H54 (cell line): ENCODE measurements around the gene KLHL18.
"Not testable (repeated sequence)": the region's sequence is repeated elsewhere in the genome, so short reads cannot be mapped to it uniquely, and the experiment has no call there.

Experiments used
- DNase-seq: peaks from one replicate; pipeline ENCODE4 v3.0.0; 2011; ENCODE audit warnings: low spot score, mixed read lengths; ENCODE audit not compliant: insufficient read length
- FAIRE-seq: peaks from 3 replicates; lab custom pipeline; 2011; peaks lifted over from hg19 to GRCh38; lab: Jason Lieb, UNC
- POLR2A ChIP-seq: IDR thresholded peaks from 2 replicates; pipeline ENCODE4 v1.6.1; 2011; ENCODE audit warnings: low read depth, mild to moderate bottlenecking, low read length

KLHL18 gene

DNA sequence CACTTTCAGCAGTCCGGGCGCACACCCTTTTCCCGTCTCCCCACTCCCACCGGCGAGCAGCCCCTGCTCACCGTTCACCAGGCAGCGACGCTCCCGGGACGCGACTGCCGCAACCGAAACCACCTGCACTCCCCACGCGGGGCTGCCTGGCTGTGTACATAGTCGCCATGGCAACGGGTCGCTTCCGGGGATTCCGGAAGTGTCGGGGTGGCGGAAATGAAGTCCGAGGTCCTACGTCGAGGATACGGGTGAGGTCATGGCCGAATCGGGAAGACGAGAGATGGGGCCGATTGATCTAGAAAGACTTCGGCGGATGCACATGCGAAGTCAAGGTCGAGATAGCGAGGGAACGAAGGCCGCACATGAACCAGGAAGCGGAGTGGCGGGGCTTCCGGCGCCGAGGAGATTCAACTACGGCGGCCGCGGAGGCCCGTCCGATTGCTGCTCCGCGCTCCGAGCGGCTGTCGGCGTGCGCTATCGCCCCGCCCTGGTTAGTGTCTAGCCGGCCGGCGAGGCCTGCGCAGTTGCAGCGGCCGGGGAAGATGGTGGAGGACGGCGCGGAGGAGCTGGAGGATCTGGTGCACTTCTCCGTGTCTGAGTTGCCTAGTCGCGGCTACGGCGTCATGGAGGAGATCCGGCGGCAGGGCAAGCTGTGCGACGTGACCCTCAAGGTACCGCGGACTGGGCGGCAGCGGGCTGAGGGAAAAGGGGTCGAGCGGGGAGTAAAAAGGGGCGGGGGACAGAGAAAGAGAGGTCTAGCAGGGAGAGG is at the start of gene KLHL18, which contains the start of gene KIF9:
Gene KLHL18 (plus strand): TSS at position 521 of the 769 bp plus-strand sequence. CDS start 22 bp downstream, at position 543.
Gene KIF9 (minus strand): TSS at position 376 of the 769 bp plus-strand sequence. CDS start 5,425 bp downstream, outside the sequence.
- DNase-seq: peak; percentile 95
- peak; percentile 89 for TF ChIP-seq POLR2A
- FAIRE-seq: no peak

GRCh38 chr3:47238017-47238416 is 44.7 kb upstream of the KLHL18 start:
- FAIRE-seq (no peak), DNase-seq (no peak)
- no peak for TF ChIP-seq POLR2A

GRCh38 chr3:47239929-47240328 is 42.8 kb upstream of the KLHL18 start:
- TF ChIP-seq POLR2A: no peak
- no peak for DNase-seq

DNA sequence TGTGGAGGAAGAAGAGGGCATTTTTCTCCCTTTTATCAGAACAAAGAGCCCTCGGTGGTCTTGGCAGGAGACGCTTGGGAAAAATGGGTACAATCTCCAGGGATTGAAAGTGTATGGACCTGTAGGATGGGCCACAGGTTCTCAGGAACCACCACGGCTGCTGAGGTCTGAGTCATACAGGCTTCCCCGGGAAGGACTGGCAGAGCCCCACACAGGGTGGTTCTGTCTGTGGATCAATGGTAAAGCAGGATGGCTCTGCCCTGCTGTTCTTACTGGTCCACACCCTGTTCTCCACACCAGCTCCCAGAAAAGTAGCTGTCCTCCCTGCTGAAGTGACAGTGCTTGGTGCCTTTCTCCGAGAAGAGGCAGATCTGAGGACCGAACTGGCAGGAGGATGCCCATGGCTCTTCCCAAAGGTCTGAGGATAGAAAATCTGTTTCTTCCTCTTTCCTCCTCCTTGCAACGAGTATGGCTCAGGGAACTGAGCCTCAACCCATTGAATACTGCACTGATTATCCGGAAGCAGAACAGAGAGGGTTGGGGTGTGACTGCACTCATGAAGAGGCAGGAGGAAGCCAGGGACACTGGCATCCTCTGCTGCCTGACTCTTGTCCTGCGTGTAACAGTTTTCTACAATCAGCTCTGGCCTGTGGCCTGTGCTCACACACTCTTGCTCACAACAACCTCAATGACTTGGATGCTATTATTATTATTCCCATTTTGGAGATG is 39.2 kb upstream of the KLHL18 start:
- DNase-seq (no peak), FAIRE-seq (no peak)
- no peak for TF ChIP-seq POLR2A

More at GRCh38 chr3:47239929-47240328, 42.8 kb upstream of the KLHL18 start:
- FAIRE-seq: no peak

DNA sequence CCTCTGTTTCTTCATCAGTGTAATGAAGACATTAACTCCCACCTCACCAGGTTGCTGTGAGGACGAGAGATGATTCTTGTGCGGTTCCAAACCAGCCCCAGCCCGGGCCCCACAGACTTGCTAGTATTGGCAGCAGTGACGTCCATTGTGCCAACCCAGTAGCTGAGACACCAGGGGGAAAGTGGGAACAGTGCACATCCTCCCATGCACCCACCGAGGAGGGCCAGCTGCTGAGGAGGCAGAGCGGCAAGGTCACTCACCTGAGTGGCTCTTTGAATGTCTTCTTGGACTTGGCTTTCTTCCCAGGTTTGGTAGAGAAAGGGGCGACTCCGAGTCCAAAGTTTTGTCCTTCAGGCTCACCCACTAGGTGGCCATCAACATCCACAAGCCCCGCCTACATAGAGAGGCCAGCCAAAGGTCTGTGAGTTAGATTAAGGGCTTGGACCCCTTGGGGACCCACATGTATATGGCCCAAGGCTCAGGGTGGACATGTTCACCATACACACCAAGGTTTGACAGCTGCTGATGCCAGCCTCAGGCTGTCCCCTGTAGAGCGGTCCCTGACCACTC is 38.1 kb upstream of the KLHL18 start:
- no peak for TF ChIP-seq POLR2A
- DNase-seq (no peak), FAIRE-seq (no peak)

DNA sequence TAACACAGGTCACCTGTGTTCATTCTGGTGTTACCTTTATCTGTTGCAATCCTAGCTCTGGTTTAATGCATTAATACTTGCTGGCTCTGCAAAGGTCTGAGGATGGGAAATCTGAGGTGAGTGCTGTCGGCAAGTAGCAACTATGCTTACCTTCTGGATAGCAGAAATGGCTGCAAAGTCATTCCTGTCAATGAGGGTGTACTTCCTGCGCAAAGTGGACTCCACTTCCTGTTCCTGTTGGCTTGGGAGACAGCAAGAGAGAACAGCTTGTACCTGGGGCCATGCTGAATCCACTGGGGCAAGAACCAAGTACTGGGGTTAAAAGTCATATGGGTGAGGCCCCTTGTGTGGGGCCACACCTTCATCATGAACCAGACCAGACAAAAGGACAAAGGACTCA is 37.5 kb upstream of the KLHL18 start:
- no peak for TF ChIP-seq POLR2A
- no peak for FAIRE-seq

GRCh38 chr3:47247131-47248064 is 35.3 kb upstream of the KLHL18 start:
- DNase-seq (no peak), FAIRE-seq (no peak)
- no peak for TF ChIP-seq POLR2A

More for the DNA sequence above, 37.5 kb upstream of the KLHL18 start:
- no peak for DNase-seq

GRCh38 chr3:47250309-47251060 is 32.3 kb upstream of the KLHL18 start:
- TF ChIP-seq POLR2A: no peak
- no peak for FAIRE-seq

GRCh38 chr3:47251085-47251484 is 31.7 kb upstream of the KLHL18 start:
- not testable (repeated sequence) for FAIRE-seq, DNase-seq

More at GRCh38 chr3:47250309-47251060, 32.3 kb upstream of the KLHL18 start:
- peak; percentile 43 for DNase-seq

DNA sequence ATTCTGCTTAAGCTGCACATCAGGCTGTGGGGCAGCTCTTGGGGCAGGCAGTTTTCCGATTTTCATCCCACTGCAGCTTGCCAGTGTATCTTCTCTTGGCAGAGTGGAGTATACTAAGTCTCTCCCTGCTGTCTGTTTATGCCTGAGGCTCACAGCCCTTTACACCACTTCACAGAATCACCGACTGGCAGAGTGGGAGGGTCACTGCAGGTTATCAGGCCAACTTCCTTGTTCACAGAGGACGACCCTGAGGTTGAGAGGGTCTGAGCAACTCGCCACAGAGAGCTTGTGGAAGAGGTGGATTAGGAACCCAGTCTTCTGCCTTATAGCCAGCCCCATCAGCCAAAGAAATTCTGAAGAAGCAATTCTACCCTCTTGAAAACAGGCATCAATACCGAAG is 31.1 kb upstream of the KLHL18 start:
- TF ChIP-seq POLR2A: no peak
- no peak for DNase-seq
- FAIRE-seq: no peak

GRCh38 chr3:47256331-47256730 is 26.4 kb upstream of the KLHL18 start:
- FAIRE-seq: not testable (repeated sequence)

GRCh38 chr3:47259114-47259513 is 23.6 kb upstream of the KLHL18 start:
- DNase-seq: no peak
- FAIRE-seq: no peak

More at GRCh38 chr3:47256331-47256730, 26.4 kb upstream of the KLHL18 start:
- not testable (repeated sequence) for DNase-seq

More at GRCh38 chr3:47259114-47259513, 23.6 kb upstream of the KLHL18 start:
- TF ChIP-seq POLR2A: no peak
